ENCODE measurements around the gene ADGRG6.

The ADGRG6 gene

GRCh38 chr6:142356201-142356883 is 54.5 kb downstream of the ADGRG6 start:
- Histone ChIP-seq H3K36me3 (ENCODE audit: control insufficient read depth, insufficient read depth, low read length) (no peaks in the 10 kb centered on the region), H3K27me3 (ENCODE audit: control insufficient read depth, insufficient read depth, low read length) (no peaks in the 10 kb centered on the region), H3K4me1 (ENCODE audit: control insufficient read depth, insufficient read depth, low read length) (no peaks in the 10 kb centered on the region), H3K4me3 (ENCODE audit: low read depth, low read length) (no peak overlapping the region), H3K9ac (ENCODE audit: low read depth, low read length) (no peak overlapping the region), H3K9me3 (ENCODE audit: control insufficient read depth, insufficient read depth, low read length) (no peaks in the 10 kb centered on the region)

DNA sequence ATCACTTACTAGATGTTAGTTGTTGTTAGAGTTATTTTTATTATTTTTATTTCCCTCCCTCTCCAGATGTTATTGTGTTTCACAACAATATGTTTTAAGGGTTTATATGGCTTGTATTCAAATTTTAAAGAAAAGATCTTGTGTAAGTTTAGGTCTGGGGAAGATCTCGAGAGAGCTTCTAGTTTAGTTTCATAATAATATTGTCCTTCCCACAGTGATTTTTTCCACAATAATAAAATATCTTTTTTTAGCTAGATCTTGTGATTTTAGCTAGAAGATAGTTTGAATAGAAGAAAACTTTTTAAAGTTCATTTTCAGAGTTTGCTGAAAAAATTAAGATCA is 55.0 kb downstream of the ADGRG6 start:
- Histone ChIP-seq H3K27me3 (ENCODE audit: control insufficient read depth, insufficient read depth, low read length) (no peaks in the 10 kb centered on the region), H3K4me3 (ENCODE audit: low read depth, low read length) (no peak overlapping the region), H3K9ac (ENCODE audit: low read depth, low read length) (no peak overlapping the region), H3K36me3 (ENCODE audit: control insufficient read depth, insufficient read depth, low read length) (no peaks in the 10 kb centered on the region), H3K4me1 (ENCODE audit: control insufficient read depth, insufficient read depth, low read length) (no peaks in the 10 kb centered on the region), H3K9me3 (ENCODE audit: control insufficient read depth, insufficient read depth, low read length) (no peaks in the 10 kb centered on the region)

GRCh38 chr6:142357879-142358278 is 56.1 kb downstream of the ADGRG6 start:
- no peaks in the 10 kb centered on the region for H3K9me3 ChIP-seq (ENCODE audit: control insufficient read depth, insufficient read depth, low read length)
- no peak overlapping the region for H3K4me3 ChIP-seq (ENCODE audit: low read depth, low read length)
- no peak overlapping the region for H3K9ac ChIP-seq (ENCODE audit: low read depth, low read length)
- no peaks in the 10 kb centered on the region for H3K36me3 ChIP-seq (ENCODE audit: control insufficient read depth, insufficient read depth, low read length)
- no peaks in the 10 kb centered on the region for H3K4me1 ChIP-seq (ENCODE audit: control insufficient read depth, insufficient read depth, low read length)
- no peaks in the 10 kb centered on the region for H3K27me3 ChIP-seq (ENCODE audit: control insufficient read depth, insufficient read depth, low read length)

DNA sequence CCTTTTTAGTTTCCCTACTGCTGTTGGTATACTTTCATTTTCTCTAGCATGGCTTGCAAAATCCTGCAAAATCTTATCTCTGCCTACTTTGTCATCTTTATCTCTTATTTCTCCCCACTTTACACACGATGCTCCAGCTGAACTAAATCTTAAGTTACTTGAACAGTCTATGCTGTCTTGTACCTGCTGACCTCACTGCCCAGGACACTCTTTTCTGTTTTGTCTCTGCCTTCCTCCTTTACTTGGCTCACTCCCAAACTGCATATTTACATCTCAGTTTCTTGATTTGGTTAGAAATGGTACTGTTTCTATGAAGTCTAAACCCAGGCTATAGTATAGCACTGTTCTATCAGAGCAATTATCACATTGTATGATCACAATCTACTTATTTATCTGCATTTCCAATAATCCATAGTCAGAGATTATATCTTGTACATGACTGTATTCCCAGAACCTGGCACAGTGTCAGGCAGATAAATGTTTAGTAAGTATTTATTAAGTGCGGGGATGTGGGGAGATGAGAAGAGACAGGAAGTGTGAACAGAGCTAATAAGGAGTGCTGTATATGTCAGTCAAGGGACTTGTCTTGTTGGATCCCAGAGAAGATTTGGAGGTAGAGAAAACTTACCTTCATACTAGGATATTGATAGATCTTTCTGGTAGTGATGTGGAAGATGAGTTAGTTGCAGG is 57.6 kb downstream of the ADGRG6 start:
- Histone ChIP-seq H3K9ac (ENCODE audit: low read depth, low read length) (no peak overlapping the region), H3K4me1 (ENCODE audit: control insufficient read depth, insufficient read depth, low read length) (no peaks in the 10 kb centered on the region), H3K4me3 (ENCODE audit: low read depth, low read length) (no peak overlapping the region), H3K9me3 (ENCODE audit: control insufficient read depth, insufficient read depth, low read length) (no peaks in the 10 kb centered on the region), H3K36me3 (ENCODE audit: control insufficient read depth, insufficient read depth, low read length) (no peaks in the 10 kb centered on the region), H3K27me3 (ENCODE audit: control insufficient read depth, insufficient read depth, low read length) (no peaks in the 10 kb centered on the region)

- Histone ChIP-seq H3K9me3 (ENCODE audit: control insufficient read depth, insufficient read depth, low read length) (no peaks in the 10 kb centered on the region), H3K36me3 (ENCODE audit: control insufficient read depth, insufficient read depth, low read length) (no peaks in the 10 kb centered on the region), H3K27me3 (ENCODE audit: control insufficient read depth, insufficient read depth, low read length) (no peaks in the 10 kb centered on the region), H3K4me1 (ENCODE audit: control insufficient read depth, insufficient read depth, low read length) (no peaks in the 10 kb centered on the region), H3K4me3 (ENCODE audit: low read depth, low read length) (no peak overlapping the region), H3K9ac (ENCODE audit: low read depth, low read length) (no peak overlapping the region)
Measured at GRCh38 chr6:142361345-142361744, 59.5 kb downstream of the ADGRG6 start.

DNA sequence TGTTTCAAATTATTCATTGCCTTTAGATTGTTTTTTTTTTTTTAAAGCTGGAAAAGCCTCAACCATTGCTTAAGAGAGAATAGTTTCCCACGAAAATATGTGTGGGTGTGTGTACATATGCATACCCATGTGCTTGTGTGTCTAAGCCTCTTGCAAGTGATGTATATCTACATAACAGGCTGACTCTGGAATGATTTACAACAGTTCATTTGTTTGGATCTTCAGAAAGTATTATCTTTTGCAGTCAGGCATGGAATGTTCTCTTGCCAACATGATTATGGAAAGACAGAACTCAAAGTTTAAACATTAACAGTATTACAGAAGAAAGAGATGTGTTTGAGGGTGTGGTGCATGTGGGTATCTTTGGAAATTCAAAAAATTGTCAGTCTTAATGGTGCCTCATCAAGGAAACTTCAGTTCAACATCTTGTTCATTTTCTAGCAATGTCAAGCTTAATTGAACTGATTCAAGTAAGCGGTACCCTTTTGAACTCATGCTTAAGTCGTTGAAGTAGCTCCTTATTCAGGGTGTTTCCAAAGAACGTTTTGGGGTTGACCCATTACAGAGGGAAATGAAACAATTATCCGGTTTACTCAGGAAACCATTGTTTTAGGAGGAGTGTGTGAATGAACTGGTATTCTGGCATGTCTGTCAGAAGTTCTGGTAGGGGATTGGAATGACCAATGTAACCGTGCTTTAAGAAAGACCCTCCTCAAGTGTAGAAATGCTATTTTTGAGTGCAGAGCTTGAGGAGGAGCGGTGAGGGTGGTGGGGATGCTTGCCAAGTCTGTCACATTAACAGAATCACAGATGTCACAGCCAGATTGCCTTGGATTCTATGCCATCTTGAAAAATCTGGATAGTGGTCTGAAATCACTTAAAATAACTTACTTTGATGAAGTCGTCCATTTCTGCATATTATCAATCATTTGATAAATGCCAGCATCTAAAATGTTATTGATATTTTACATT is 60.3 kb downstream of the ADGRG6 start:
- Histone ChIP-seq H3K4me3 (ENCODE audit: low read depth, low read length) (no peak overlapping the region), H3K4me1 (ENCODE audit: control insufficient read depth, insufficient read depth, low read length) (no peaks in the 10 kb centered on the region), H3K9me3 (ENCODE audit: control insufficient read depth, insufficient read depth, low read length) (no peaks in the 10 kb centered on the region), H3K9ac (ENCODE audit: low read depth, low read length) (no peak overlapping the region), H3K36me3 (ENCODE audit: control insufficient read depth, insufficient read depth, low read length) (no peaks in the 10 kb centered on the region), H3K27me3 (ENCODE audit: control insufficient read depth, insufficient read depth, low read length) (no peaks in the 10 kb centered on the region)

- no peak overlapping the region for H3K9ac ChIP-seq (ENCODE audit: low read depth, low read length)
- H3K9me3 ChIP-seq (ENCODE audit: control insufficient read depth, insufficient read depth, low read length), result no peaks in the 10 kb centered on the region
- H3K4me3 ChIP-seq (ENCODE audit: low read depth, low read length), result no peak overlapping the region
- H3K27me3 ChIP-seq (ENCODE audit: control insufficient read depth, insufficient read depth, low read length), result no peaks in the 10 kb centered on the region
- H3K36me3 ChIP-seq (ENCODE audit: control insufficient read depth, insufficient read depth, low read length), result no peaks in the 10 kb centered on the region
- H3K4me1 ChIP-seq (ENCODE audit: control insufficient read depth, insufficient read depth, low read length), result no peaks in the 10 kb centered on the region
Measured at GRCh38 chr6:142367061-142367460, 65.3 kb downstream of the ADGRG6 start.

DNA sequence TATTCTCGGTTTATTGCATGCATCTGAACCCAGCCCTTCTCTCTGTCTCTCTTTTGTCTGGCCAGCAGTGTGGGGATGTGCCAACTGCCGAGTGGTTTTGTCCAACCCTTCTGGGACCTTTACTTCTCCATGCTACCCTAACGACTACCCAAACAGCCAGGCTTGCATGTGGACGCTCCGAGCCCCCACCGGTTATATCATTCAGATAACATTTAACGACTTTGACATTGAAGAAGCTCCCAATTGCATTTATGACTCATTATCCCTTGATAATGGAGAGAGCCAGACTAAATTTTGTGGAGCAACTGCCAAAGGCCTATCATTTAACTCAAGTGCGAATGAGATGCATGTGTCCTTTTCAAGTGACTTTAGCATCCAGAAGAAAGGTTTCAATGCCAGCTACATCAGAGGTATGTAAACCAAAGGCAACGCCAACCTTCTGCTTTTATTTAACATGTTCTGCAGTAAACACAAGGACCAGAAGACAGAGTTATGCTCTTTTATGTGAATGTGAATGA is 65.8 kb downstream of the ADGRG6 start:
- H3K9me3 ChIP-seq (ENCODE audit: control insufficient read depth, insufficient read depth, low read length), result no peaks in the 10 kb centered on the region
- no peak overlapping the region for H3K9ac ChIP-seq (ENCODE audit: low read depth, low read length)
- H3K27me3 ChIP-seq (ENCODE audit: control insufficient read depth, insufficient read depth, low read length), result no peaks in the 10 kb centered on the region
- H3K4me3 ChIP-seq (ENCODE audit: low read depth, low read length), result no peak overlapping the region
- H3K4me1 ChIP-seq (ENCODE audit: control insufficient read depth, insufficient read depth, low read length), result no peaks in the 10 kb centered on the region
- no peaks in the 10 kb centered on the region for H3K36me3 ChIP-seq (ENCODE audit: control insufficient read depth, insufficient read depth, low read length)

DNA sequence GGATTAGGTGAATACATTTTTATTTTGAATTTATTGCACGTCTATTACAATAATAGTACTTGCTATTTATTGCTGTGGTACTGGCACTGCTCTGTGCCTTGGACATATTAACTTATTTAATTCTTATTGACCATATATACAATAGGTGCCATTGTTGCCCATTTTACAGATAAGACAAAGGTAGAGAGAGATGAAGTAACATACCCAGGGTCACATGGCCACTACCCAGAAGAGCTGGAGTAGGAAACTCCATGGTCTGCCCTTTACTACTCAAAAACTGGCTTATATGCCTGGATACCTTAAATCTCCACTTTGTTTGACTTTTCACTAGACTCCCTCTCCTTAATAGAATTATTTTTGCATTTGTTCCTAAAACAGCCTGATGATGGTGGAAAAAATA is 67.5 kb downstream of the ADGRG6 start:
- Histone ChIP-seq H3K4me3 (ENCODE audit: low read depth, low read length) (no peak overlapping the region), H3K9ac (ENCODE audit: low read depth, low read length) (no peak overlapping the region), H3K27me3 (ENCODE audit: control insufficient read depth, insufficient read depth, low read length) (no peaks in the 10 kb centered on the region), H3K36me3 (ENCODE audit: control insufficient read depth, insufficient read depth, low read length) (no peaks in the 10 kb centered on the region), H3K4me1 (ENCODE audit: control insufficient read depth, insufficient read depth, low read length) (peaks cover 2% of the 10 kb centered on the region), H3K9me3 (ENCODE audit: control insufficient read depth, insufficient read depth, low read length) (no peaks in the 10 kb centered on the region)

GRCh38 chr6:142372348-142372747 is 70.5 kb downstream of the ADGRG6 start:
- Histone ChIP-seq H3K9me3 (ENCODE audit: control insufficient read depth, insufficient read depth, low read length) (no peaks in the 10 kb centered on the region), H3K9ac (ENCODE audit: low read depth, low read length) (no peak overlapping the region), H3K36me3 (ENCODE audit: control insufficient read depth, insufficient read depth, low read length) (no peaks in the 10 kb centered on the region), H3K4me1 (ENCODE audit: control insufficient read depth, insufficient read depth, low read length) (peaks cover 12% of the 10 kb centered on the region), H3K27me3 (ENCODE audit: control insufficient read depth, insufficient read depth, low read length) (no peaks in the 10 kb centered on the region), H3K4me3 (ENCODE audit: low read depth, low read length) (no peak overlapping the region)

DNA sequence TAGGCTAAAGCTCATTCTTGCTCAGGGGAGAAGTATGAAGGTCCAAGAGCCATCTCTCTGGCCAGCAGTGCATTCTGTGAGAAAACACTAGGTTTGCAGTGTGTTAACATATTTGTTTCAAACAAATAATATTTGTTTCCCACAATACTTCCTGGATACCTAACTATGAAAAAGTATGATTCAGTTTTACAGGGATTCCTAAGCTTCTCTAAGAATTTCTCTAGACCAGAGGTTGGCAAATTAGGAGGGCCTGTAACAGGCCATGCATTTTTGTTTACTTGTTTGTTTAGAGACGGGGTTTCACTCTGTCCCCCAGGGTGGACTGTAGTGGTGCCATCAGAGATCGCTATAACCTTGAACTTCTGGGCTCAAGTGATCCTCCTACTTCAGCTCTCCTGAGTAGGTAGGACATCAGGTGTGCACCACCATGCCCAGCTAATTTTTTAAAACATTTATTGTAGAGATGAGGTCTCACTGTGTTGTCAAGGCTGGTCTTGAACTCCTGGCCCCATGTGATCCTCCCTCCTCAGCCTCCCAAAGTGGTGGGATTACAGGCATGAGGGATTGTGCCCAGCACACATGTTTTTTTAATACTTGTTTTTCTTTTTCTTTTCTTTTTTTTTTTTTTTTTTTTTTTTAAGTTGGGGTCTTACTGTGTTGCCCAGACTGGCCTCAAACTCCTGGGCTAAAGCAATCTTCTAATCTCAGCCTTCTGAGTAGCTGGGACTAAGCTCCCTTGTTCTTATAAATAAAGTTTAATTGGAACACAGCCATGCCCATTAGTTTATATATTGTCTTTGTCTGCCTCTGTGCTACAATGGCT is 71.7 kb downstream of the ADGRG6 start:
- H3K9me3 ChIP-seq (ENCODE audit: control insufficient read depth, insufficient read depth, low read length), result no peaks in the 10 kb centered on the region
- peaks cover 19% of the 10 kb centered on the region for H3K4me1 ChIP-seq (ENCODE audit: control insufficient read depth, insufficient read depth, low read length)
- H3K4me3 ChIP-seq (ENCODE audit: low read depth, low read length), result no peak overlapping the region
- no peak overlapping the region for H3K9ac ChIP-seq (ENCODE audit: low read depth, low read length)
- H3K36me3 ChIP-seq (ENCODE audit: control insufficient read depth, insufficient read depth, low read length), result no peaks in the 10 kb centered on the region
- no peaks in the 10 kb centered on the region for H3K27me3 ChIP-seq (ENCODE audit: control insufficient read depth, insufficient read depth, low read length)

Data from iPS-15b (cell line).